Gastroesophageal sphincter (tissue), 3 donors: Measurements from ENCODE around the gene TADA3.

Experiments
- CTCF ChIP-seq, 4 experiments: fragments of 200-600 bp in 2 of 4; fragments of 450-650 bp in 2 of 4; sonication (generic) in 1 of 4; IDR thresholded peaks; one replicate each; pipeline ENCODE4 v1.5.1; 2017 to 2019; ENCODE audit warnings: antibody characterized with exemption in 4 of 4, mild to moderate bottlenecking in 2 of 4, moderate library complexity in 2 of 4
- EP300 ChIP-seq: sonication (generic); formaldehyde crosslinking; IDR thresholded peaks from one replicate; pipeline ENCODE4 v1.6.1; 2017; ENCODE audit warnings: antibody characterized with exemption, mild to moderate bottlenecking
- POLR2A ChIP-seq, 2 donors: fragments of 450-650 bp; IDR thresholded peaks; one replicate each; pipeline ENCODE4 v1.6.1; 2017; ENCODE audit warnings: antibody characterized with exemption in 2 of 2, mild to moderate bottlenecking in 2 of 2, moderate library complexity in 1 of 2
- POLR2AphosphoS5 ChIP-seq: sonication (generic); formaldehyde crosslinking; IDR thresholded peaks from one replicate; pipeline ENCODE4 v1.6.1; 2017; ENCODE audit warnings: antibody characterized with exemption

GRCh38 chr3:9820946-9821345 is 28.7 kb upstream of the TADA3 start:
- peak in 1 of 4 experiments; percentile 23 for TF ChIP-seq CTCF (IDR thresholded peaks at IDR 0.05)
- no peak for TF ChIP-seq EP300
- TF ChIP-seq POLR2A (IDR thresholded peaks at IDR 0.05): no peak
- TF ChIP-seq POLR2AphosphoS5: no peak
